NCI-H2171 treated with DMSO at 0.1 percent for 48 hours (cell line): ENCODE measurements around the gene SRSF9.
"Not testable (repeated sequence)": the region's sequence is repeated elsewhere in the genome, so short reads cannot be mapped to it uniquely, and the experiment has no call there.

Experiments
- DNase-seq: peaks from one replicate; lab custom pipeline; 2025; lab: John Stamatoyannopoulos, UW

The SRSF9 gene

DNA sequence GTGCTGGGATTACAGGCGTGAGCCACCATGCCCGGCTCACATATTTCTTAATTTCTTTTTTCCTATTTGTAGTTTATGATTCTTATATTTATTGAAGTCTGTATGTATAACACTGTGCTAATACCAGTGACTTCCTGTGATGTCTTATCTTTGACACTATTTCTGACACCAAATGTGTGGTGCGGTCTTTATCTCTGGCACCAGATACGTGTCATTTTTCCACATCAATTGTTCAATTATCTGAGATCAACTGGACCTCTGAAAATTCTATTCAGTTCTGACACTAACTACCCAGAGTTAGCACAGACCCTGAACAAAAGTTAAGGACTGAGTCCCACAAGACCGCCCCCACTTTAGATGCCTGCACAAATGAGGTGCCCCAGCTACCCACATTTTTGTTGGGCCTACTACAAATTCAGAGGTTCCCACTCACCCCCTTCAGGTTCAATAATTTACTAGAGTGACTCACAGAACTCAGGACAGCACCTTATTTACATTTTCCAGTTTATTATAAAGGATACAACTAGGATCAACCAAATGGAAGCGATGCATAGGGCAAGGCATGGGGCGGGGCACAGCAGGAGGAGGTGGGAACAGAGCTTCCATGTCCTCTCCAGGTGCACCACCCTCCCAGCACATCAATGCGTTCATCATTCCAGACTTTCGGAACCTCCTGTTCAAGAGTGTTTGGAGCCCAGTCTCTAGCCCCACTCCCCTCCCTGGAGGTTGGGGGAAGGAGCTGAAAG is 11.6 kb upstream of the SRSF9 start:
- DNase-seq, result no peak

GRCh38 chr12:120480211-120480610 is 10.7 kb upstream of the SRSF9 start:
- DNase-seq, result no peak

- no peak for DNase-seq
Measured at GRCh38 chr12:120479458-120479857, 9.9 kb upstream of the SRSF9 start.

- no peak for DNase-seq
Measured at GRCh38 chr12:120475643-120476042, 6.1 kb upstream of the SRSF9 start.

- DNase-seq, result no peak
Measured at GRCh38 chr12:120474616-120474960, 5.0 kb upstream of the SRSF9 start.

DNA sequence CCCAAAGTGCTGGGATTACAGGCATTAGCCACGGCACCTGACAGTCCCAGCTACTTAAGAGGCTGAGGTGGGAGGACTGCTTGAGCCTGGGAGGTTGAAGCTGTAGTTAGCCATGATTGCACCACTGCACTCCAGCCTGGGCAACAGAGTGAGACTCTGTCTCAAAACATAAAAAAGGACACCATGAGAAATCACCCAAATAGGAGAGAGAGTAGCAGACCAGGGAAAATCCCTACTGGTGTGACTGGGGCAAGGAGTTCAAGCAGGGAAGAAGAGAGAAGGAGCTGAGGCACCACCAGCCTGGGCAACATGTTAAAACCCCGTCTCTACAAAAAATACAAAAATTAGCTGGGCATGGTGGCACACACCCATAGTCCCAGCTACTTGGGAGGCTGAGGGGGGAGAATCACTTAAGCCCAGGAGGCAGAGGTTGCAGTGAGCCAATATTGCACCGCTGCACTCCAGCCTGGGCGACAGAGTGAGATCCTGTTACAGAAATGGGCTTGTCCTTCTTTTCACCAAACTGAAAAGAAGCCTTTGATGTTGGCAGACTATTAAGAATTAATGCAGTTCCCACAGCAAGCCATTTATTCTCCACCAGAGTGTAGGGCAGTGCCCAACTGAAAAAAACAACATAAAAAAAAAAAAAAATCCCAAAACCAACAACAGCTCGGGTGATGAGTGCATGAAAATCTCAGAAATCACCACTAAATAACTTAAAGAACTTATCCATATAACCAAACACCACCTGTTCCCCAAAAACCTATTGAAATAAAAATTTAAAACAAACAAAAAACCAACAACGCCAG is 4.5 kb upstream of the SRSF9 start:
- DNase-seq, result no peak

DNA sequence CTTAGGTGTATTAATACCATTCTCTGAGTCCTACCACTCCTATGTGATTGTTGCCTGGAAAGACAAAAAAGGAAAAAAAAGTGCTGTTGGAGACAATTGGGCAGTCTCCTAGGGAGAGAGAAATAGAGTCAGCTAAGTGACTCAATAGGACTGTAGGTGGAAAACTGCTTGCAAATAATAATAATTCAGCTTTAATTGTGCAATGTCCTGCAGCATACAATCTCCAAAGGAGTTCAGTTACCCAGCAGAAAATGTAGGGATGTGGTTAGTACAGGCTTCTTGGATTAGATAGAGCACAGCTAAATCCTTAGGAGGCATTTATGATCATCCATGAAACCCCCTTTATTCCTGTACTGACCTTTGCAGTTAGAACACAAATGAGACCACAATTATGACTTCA is 3.0 kb upstream of the SRSF9 start:
- no peak for DNase-seq

DNA sequence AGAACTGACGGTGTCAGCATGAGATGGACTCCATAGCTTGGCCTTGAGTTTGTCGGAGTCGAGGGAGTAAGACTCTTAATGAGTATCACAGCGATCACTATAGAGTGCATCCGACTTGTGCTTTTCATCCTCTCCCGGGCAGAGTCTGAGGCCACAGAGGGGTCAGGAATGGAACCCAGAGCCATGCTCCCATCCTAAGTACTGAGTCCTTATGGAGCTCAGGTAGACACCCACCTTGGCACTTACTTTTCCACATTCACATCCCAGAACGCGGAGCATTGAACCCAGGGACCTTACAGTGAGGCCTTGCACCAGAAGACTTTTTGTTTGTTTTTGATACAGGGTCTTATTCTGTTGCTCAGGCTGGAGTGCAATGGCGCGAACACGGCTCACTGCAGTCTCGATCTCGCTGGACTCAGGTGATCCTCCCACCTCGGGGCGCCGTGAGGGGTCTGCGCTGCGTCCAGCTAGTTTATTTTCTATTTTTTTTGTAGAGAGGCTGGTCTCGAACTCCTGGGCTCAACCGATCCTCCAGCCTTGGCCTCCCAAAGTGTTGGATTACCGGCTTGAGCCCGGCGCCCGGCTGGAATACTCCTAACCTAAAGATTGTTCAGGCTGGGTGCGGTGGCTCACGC is 719 bp upstream of the SRSF9 start:
- peak; percentile 42 for DNase-seq

DNA sequence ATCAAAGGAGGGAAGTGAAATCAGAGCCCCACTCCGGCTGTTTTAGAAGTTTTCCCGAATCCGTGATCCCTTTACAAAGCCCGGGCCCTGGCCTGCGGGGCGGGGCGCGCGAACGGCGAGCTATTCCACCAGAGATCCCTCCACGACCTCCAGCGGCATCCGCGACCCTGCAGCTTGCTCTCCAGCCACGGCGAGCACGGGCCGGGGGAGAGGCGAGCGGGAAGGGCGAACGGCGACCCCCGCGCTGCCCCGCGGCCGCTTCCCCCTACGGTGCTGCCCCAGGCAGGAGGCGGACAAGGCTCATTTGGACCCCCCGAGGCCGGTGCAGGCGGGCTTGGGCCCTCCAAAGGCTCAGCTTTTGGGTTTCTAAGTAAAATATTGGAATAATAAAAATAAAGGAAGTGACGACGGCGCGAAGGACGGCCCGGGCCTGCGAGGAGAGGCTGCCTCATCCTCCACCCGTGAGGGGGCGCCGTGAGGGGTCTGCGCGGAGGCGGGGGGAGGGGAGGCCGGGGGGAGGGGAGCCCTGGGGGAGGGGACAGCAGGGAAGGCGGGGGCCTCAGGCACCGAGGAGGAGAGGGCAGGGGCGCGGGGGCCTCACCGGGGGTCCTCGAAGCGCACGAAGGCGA is 613 bp downstream of the SRSF9 start:
- peak; percentile 57 for DNase-seq

GRCh38 chr12:120468325-120468820 is 1.2 kb downstream of the SRSF9 start:
- DNase-seq, result no peak

- no peak for DNase-seq
Measured at GRCh38 chr12:120467439-120467838, 2.1 kb downstream of the SRSF9 start.

- peak; percentile 57 for DNase-seq
Measured at GRCh38 chr12:120466560-120467315, 2.8 kb downstream of the SRSF9 start.

DNA sequence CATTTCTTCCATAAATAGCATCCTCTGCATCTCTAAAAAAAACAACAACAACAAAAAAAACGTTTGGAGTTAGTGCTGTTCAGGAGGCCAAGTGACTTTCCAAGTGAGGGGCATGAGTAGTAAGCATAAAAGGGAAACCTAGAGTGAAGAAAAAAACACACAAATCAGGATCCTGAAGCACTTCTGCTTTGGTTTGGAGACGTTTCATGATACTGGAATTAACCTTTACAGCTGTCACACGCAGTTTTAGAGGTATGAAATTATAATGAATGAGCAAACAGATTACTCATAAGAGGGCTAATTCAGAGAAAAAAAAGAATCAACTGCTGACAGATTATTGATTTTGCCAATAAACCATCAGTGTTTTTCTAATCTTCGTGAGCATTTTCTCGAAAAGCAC is 3.8 kb downstream of the SRSF9 start:
- DNase-seq, result no peak

DNA sequence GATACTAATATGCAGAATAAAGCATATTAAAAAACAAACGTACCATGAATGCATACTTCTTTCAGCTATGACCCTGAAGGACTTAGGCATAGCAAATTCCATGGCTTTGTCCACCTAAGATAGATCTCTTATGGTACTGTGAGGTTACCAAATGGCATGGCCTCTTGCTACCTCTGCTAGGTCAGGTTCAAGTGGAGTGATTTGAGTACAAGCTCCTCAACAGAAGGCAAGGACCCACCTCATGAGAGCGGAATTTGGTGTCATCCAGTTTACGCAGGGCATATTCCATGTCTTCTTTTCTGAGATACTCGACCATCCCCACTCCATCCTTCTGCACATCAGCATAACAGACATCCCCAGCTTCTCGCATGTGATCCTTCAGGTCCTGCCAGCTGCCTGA is 5.8 kb downstream of the SRSF9 start:
- DNase-seq, result no peak

GRCh38 chr12:120462099-120462640 is 7.4 kb downstream of the SRSF9 start:
- DNase-seq, result no peak

DNA sequence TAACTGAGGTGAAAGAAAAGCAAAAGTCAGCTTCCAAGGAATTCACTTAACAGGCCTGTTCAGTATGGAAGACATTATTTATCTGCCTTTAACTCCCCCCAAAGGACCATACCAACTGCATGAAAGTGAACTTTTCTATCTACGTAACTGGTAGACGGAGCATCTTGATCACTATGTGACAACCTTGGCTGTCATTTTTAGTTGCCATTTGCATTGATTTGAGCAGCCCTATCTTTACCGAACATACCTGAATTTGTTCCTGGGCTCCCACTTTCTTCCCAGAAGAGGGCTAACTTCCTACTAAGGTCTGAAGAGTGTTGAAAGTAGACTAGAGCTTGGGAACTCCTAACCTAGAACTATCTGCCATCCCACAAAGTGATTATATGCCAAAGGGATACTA is 9.4 kb downstream of the SRSF9 start:
- no peak for DNase-seq

DNA sequence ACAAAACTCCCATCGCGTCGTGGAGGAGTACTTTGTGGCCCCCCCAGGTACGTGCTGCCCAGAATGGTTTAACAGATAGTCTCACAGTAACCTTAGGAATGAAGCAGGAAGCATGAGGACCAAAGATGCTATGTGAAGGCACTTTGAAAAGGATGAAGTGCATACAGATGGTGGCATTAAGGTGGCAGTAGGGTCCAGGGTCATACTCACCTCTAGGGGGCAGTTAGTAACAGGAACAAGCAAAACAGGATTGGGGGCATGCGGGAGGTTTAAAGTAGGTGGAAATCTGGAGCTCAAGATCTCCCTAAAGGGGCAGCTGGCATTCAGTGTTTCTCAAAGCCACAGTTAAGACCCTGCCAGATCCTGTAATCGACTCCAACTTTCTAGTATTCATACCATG is 12.4 kb downstream of the SRSF9 start:
- DNase-seq, result no peak

- DNase-seq, result no peak
Measured at GRCh38 chr12:120455302-120455701, 14.2 kb downstream of the SRSF9 start.

GRCh38 chr12:120453977-120454376 is 15.6 kb downstream of the SRSF9 start:
- peak; percentile 38 for DNase-seq

- no peak for DNase-seq
Measured at GRCh38 chr12:120453060-120453750, 16.3 kb downstream of the SRSF9 start.

DNA sequence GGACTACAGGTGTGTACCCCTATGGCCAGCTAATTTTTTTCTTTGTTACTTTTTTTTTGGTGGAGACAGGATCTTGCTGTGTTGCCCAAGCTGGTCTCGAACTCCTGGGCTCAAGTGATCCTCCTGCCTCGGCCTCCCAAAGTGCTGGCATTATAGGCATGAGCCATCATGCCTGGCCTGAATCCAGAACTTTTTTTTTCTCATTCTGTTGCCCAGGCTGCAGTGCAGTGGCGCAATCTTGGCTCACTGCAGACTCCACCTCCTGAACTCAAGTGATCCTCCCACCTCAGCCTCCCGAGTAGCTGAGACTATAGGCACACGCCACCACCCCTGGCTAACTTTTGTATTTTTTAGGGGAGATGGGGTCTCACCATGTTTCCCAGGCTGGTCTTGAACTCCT is 17.0 kb downstream of the SRSF9 start:
- DNase-seq, result not testable (repeated sequence)
